ENCODE measurements around the gene LRP3. TPM values are rescaled to one million over a fixed set of nuclear protein-coding genes. Genes with fewer than 3 reads are reported as not detected.

LRP3 gene
- total and polyA plus RNA-seq, 2 of the 13 experiments (the other 11 are each of a cell fraction or from before 2014, with no cell fraction given), result 17.6 to 51.6 TPM

DNA sequence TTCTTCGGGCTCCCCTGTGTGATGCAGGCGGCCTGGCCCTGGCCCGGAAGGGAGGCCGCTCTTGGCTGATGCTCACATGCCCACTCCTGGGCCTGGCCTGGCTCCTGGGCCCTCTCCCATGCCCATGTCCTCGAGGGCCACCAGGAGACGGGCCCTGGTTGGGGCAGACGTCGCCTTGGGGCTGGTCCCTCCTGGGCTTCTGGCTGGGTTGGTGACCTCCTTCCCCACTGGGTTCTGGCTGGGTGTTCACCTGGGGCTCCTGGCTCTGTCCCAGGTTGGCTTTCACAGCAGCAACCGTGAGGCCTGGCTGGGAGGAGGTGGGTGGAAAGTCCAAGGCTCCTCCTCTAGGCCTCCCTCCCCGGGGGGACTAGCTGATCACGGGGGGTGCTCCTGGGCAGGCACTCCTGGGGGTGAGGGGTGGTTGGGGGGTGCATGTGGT lies 47.0 kb downstream of the LRP3 start (continued):
- TF ChIP-seq MYC (CRISPR knock-in tag; IDR thresholded peaks at IDR 0.05; ENCODE audit: borderline replicate concordance) (0 out of 2 replicates have a peak, but pooled peaks have one; percentile 21), ZNF792 (CRISPR knock-in tag; IDR thresholded peaks at IDR 0.05) (no peak), FOXM1 (CRISPR knock-in tag; IDR thresholded peaks at IDR 0.05) (no peak), ZSCAN12 (CRISPR knock-in tag; IDR thresholded peaks at IDR 0.05) (no peak), MTA1 (CRISPR knock-in tag; IDR thresholded peaks at IDR 0.05; ENCODE audit: borderline replicate concordance) (peak; percentile 71), SALL2 (CRISPR knock-in tag; IDR thresholded peaks at IDR 0.05) (no peak), ZFP37 (CRISPR knock-in tag; IDR thresholded peaks at IDR 0.05; ENCODE audit: borderline replicate concordance) (no peak), RXRA (CRISPR knock-in tag; IDR thresholded peaks at IDR 0.05) (no peak), NR1H2 (CRISPR knock-in tag; IDR thresholded peaks at IDR 0.05; ENCODE audit: borderline replicate concordance, low read depth) (no peak), ZNF160 (CRISPR knock-in tag; IDR thresholded peaks at IDR 0.05) (no peak), CREM (IDR thresholded peaks at IDR 0.05) (no peak), CREM (CRISPR knock-in tag; IDR thresholded peaks at IDR 0.05) (no peak), ONECUT2 (CRISPR knock-in tag; IDR thresholded peaks at IDR 0.05) (no peak), IKZF1 (IDR thresholded peaks at IDR 0.05) (no peak), ZZZ3 (CRISPR knock-in tag; IDR thresholded peaks at IDR 0.05; ENCODE audit: borderline replicate concordance) (no peak)
- TF ChIP-seq, protein P1, sequence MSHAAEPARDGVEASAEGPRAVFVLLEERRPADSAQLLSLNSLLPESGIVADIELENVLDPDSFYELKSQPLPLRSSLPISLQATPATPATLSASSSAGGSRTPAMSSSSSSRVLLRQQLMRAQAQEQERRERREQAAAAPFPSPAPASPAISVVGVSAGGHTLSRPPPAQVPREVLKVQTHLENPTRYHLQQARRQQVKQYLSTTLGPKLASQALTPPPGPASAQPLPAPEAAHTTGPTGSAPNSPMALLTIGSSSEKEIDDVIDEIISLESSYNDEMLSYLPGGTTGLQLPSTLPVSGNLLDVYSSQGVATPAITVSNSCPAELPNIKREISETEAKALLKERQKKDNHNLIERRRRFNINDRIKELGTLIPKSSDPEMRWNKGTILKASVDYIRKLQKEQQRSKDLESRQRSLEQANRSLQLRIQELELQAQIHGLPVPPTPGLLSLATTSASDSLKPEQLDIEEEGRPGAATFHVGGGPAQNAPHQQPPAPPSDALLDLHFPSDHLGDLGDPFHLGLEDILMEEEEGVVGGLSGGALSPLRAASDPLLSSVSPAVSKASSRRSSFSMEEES (CRISPR knock-in tag; IDR thresholded peaks at IDR 0.05), result no peak
- TF ChIP-seq, protein P2, sequence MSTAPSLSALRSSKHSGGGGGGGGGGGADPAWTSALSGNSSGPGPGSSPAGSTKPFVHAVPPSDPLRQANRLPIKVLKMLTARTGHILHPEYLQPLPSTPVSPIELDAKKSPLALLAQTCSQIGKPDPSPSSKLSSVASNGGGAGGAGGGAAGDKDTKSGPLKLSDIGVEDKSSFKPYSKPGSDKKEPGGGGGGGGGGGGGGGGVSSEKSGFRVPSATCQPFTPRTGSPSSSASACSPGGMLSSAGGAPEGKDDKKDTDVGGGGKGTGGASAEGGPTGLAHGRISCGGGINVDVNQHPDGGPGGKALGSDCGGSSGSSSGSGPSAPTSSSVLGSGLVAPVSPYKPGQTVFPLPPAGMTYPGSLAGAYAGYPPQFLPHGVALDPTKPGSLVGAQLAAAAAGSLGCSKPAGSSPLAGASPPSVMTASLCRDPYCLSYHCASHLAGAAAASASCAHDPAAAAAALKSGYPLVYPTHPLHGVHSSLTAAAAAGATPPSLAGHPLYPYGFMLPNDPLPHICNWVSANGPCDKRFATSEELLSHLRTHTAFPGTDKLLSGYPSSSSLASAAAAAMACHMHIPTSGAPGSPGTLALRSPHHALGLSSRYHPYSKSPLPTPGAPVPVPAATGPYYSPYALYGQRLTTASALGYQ (CRISPR knock-in tag; IDR thresholded peaks at IDR 0.05), result no peak
- TF ChIP-seq, protein P3, sequence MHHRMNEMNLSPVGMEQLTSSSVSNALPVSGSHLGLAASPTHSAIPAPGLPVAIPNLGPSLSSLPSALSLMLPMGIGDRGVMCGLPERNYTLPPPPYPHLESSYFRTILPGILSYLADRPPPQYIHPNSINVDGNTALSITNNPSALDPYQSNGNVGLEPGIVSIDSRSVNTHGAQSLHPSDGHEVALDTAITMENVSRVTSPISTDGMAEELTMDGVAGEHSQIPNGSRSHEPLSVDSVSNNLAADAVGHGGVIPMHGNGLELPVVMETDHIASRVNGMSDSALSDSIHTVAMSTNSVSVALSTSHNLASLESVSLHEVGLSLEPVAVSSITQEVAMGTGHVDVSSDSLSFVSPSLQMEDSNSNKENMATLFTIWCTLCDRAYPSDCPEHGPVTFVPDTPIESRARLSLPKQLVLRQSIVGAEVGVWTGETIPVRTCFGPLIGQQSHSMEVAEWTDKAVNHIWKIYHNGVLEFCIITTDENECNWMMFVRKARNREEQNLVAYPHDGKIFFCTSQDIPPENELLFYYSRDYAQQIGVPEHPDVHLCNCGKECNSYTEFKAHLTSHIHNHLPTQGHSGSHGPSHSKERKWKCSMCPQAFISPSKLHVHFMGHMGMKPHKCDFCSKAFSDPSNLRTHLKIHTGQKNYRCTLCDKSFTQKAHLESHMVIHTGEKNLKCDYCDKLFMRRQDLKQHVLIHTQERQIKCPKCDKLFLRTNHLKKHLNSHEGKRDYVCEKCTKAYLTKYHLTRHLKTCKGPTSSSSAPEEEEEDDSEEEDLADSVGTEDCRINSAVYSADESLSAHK (CRISPR knock-in tag; IDR thresholded peaks at IDR 0.05; ENCODE audit: borderline replicate concordance), result no peak
- TF ChIP-seq, protein P4, sequence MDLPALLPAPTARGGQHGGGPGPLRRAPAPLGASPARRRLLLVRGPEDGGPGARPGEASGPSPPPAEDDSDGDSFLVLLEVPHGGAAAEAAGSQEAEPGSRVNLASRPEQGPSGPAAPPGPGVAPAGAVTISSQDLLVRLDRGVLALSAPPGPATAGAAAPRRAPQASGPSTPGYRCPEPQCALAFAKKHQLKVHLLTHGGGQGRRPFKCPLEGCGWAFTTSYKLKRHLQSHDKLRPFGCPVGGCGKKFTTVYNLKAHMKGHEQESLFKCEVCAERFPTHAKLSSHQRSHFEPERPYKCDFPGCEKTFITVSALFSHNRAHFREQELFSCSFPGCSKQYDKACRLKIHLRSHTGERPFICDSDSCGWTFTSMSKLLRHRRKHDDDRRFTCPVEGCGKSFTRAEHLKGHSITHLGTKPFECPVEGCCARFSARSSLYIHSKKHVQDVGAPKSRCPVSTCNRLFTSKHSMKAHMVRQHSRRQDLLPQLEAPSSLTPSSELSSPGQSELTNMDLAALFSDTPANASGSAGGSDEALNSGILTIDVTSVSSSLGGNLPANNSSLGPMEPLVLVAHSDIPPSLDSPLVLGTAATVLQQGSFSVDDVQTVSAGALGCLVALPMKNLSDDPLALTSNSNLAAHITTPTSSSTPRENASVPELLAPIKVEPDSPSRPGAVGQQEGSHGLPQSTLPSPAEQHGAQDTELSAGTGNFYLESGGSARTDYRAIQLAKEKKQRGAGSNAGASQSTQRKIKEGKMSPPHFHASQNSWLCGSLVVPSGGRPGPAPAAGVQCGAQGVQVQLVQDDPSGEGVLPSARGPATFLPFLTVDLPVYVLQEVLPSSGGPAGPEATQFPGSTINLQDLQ (CRISPR knock-in tag; IDR thresholded peaks at IDR 0.05), result no peak
- TF ChIP-seq, protein P5, sequence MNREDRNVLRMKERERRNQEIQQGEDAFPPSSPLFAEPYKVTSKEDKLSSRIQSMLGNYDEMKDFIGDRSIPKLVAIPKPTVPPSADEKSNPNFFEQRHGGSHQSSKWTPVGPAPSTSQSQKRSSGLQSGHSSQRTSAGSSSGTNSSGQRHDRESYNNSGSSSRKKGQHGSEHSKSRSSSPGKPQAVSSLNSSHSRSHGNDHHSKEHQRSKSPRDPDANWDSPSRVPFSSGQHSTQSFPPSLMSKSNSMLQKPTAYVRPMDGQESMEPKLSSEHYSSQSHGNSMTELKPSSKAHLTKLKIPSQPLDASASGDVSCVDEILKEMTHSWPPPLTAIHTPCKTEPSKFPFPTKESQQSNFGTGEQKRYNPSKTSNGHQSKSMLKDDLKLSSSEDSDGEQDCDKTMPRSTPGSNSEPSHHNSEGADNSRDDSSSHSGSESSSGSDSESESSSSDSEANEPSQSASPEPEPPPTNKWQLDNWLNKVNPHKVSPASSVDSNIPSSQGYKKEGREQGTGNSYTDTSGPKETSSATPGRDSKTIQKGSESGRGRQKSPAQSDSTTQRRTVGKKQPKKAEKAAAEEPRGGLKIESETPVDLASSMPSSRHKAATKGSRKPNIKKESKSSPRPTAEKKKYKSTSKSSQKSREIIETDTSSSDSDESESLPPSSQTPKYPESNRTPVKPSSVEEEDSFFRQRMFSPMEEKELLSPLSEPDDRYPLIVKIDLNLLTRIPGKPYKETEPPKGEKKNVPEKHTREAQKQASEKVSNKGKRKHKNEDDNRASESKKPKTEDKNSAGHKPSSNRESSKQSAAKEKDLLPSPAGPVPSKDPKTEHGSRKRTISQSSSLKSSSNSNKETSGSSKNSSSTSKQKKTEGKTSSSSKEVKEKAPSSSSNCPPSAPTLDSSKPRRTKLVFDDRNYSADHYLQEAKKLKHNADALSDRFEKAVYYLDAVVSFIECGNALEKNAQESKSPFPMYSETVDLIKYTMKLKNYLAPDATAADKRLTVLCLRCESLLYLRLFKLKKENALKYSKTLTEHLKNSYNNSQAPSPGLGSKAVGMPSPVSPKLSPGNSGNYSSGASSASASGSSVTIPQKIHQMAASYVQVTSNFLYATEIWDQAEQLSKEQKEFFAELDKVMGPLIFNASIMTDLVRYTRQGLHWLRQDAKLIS (CRISPR knock-in tag; IDR thresholded peaks at IDR 0.05), result no peak
